ENCODE data around the gene DRG1. TPM values are rescaled to one million over a fixed set of nuclear protein-coding genes. Genes with fewer than 3 reads are reported as not detected.
"Not testable (repeated sequence)": the region's sequence is repeated elsewhere in the genome, so short reads cannot be mapped to it uniquely, and the experiment has no call there.

Gene DRG1
- total RNA-seq, 1 donor: 41.7 TPM

GRCh38 chr22:31441652-31442051, 42.2 kb downstream of the DRG1 start:
- DNase-seq (ENCODE audit: low read depth in 2 of 3, low spot score in 2 of 3): no peak

- no peak for DNase-seq (ENCODE audit: low read depth in 2 of 3, low spot score in 2 of 3)
Observed at GRCh38 chr22:31442768-31443489, 43.5 kb downstream of the DRG1 start.

- DNase-seq (ENCODE audit: low read depth in 2 of 3, low spot score in 2 of 3): no peak
Observed at GRCh38 chr22:31443516-31443915, 44.1 kb downstream of the DRG1 start.

DNA sequence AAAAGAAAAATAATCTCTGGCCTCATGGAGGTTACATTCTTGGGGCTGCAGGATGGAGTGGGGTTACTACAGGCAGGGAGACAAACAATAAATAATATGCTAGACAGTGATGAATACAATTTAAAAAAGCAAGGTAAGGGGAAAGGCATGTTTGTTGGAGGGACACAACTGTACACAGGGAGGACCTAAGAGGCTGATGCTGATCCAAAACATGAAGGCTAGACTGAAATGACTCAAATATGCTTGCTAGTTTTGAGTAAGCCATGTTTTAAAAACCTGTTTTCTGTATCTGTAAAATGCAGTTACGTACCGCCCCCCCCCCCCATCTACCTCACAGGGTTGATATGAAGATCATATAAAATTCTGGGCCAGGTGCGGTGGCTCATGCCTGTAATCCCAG, 46.2 kb downstream of the DRG1 start:
- no peak for DNase-seq (ENCODE audit: low read depth in 2 of 3, low spot score in 2 of 3)

DNA sequence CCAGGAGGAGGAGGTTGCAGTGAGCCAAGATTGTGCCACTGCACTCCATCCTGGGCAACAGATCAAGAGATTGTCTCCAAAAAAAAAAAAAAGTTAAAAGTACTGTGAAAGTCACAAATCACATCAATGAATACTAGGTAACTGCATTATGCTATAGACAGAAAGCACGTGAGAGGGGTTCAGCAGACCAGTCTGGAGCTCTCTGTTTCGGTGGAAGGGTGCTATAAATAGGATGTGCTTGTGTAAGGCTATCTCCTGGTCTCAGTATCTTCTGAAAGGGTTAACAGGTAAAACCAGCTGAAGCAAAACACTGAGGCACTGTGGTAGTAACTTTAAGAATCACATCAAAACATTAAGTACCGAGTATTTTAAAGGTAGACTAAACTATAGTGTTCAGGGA, 46.8 kb downstream of the DRG1 start:
- no peak for DNase-seq (ENCODE audit: low read depth in 2 of 3, low spot score in 2 of 3)

DNA sequence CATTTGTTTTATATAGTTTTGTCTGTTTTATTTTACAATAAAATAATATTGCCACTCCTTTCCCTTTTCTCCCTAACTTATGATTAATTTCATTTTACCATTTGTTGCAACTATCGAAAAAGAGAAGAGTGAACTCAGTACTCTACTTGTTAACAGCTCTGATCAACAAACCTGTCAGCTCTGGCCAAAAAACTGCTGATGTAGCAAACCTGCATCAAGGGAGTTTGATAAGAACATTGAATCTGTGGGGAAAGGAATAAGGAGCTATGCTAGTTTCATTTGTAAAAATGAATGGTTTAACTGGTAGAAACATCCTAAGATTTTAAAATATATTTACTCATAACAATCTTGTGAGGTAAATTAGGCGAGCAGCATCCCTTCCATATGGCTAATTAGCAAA, 47.4 kb downstream of the DRG1 start:
- DNase-seq (ENCODE audit: low read depth in 2 of 3, low spot score in 2 of 3): no peak

- DNase-seq (ENCODE audit: low read depth in 2 of 3, low spot score in 2 of 3): no peak
Observed at GRCh38 chr22:31447337-31447736, 47.9 kb downstream of the DRG1 start.

DNA sequence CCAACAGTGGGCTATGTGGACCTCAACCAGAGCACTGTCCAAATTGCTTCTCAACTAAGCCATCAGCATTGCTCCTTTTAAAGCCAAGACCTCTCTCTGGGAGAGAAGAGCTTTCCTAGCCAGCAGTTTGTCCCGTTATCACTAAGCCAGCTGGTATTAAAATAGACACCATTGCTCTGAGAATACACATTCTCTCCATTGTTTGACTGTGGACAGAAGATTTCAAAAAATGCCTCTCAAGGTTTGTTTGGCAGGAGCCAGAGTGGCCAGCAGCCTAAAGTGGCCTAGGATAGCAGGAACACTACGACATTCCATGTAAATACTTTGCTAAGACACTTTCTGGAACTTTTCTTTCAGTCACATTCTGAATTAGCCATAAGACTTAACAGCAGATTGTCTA, 49.0 kb downstream of the DRG1 start:
- DNase-seq (ENCODE audit: low read depth in 2 of 3, low spot score in 2 of 3): no peak

DNA sequence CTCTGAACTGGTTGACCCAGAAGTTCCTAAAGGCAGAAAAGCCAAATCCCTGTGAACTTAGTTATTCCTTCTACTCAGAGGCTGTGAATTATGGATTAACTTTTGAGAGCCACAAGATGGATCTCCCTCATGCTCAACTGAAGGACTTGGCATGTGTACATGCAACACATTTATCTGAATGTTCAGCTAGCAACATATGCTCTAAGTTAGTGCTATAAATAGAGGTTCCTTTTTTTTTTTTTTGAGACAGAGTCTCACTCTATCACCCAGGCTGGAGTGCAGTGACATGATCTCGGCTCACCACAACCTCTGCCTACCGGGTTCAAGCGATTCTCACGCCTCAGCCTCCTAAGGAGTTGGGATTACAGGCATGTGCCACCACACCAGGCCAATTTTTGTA, 50.1 kb downstream of the DRG1 start:
- peak in 1 of 3 donors; percentile 7 for DNase-seq (ENCODE audit: low read depth in 2 of 3, low spot score in 2 of 3)

- DNase-seq (ENCODE audit: low read depth in 2 of 3, low spot score in 2 of 3): peak in 2 of 3 donors; percentile 42 to 62
Observed at GRCh38 chr22:31451709-31452571, 52.5 kb downstream of the DRG1 start.

DNA sequence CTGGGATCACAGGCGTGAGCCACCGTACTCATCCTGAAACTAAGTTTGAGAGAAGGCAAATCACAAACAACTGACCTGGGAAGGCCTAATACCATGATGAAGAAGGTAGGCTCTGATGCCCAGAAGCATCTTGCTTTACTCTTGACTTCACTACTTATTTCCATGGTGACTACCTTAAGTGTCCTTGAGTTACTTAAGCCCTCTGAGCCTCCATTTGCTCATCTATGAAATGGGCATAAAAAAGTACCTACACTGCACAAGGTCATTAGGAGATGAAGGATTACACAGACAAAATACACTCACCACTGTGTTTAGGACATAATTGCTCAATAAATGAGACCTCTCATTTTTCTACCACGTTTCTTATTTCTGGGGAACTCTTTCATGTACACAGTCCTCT, 62.3 kb downstream of the DRG1 start:
- no peak for DNase-seq (ENCODE audit: low read depth in 2 of 3, low spot score in 2 of 3)

DNA sequence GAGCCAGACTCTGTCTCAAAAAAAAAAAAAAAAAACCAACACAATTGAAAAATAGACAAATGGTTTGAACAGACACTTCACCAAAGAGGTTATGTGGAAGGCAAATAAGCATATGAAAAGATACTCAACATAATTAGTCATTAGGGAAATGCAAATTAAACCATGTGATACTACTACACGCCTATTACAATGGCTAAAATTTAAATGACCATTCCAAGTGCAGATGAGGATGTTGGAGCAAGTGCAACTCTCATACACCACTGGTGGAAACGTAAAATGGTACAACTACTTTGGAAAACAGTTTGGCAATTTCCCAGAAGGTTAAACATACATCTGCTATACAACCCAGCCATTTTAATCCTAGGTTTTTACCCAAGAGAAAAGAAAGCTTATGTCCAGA, 65.9 kb downstream of the DRG1 start:
- DNase-seq (ENCODE audit: low read depth in 2 of 3, low spot score in 2 of 3): no peak

GRCh38 chr22:31474743-31475142, 75.3 kb downstream of the DRG1 start:
- DNase-seq (ENCODE audit: low read depth in 2 of 3, low spot score in 2 of 3): no peak

- no peak for DNase-seq (ENCODE audit: low read depth in 2 of 3, low spot score in 2 of 3)
Observed at GRCh38 chr22:31475800-31476199, 76.4 kb downstream of the DRG1 start.

GRCh38 chr22:31477329-31477728, 77.9 kb downstream of the DRG1 start:
- no peak for DNase-seq (ENCODE audit: low read depth in 2 of 3, low spot score in 2 of 3)

- DNase-seq (ENCODE audit: low read depth in 2 of 3, low spot score in 2 of 3): no peak
Observed at GRCh38 chr22:31481129-31481528, 81.7 kb downstream of the DRG1 start.

GRCh38 chr22:31482470-31482869, 83.1 kb downstream of the DRG1 start:
- DNase-seq (ENCODE audit: low read depth in 2 of 3, low spot score in 2 of 3): not testable (repeated sequence)

Small RNA genes lying within 50 kb of the gene (small RNA-seq; reads per million reads assigned to genes)
- gene RNU6-28P (not detected), gene RNU6-338P (not detected)

Other genes starting within 250 kb of the DRG1 start
- 14.8 TPM for gene RNF185, start 239.4 kb upstream of the DRG1 start, total RNA-seq
- 55.7 TPM for gene LIMK2, start 187.3 kb upstream of the DRG1 start, total RNA-seq
- gene PIK3IP1, start 107.1 kb upstream of the DRG1 start, total RNA-seq: 67.9 TPM
- 72.2 TPM for gene PATZ1, start 53.3 kb upstream of the DRG1 start, total RNA-seq
- gene EIF4ENIF1, start 90.2 kb downstream of the DRG1 start, total RNA-seq: 20.2 TPM
- gene SFI1, start 96.9 kb downstream of the DRG1 start, total RNA-seq: 33.4 TPM